Astrocyte of the spinal cord (primary cell): ENCODE data around the gene SENP8.
A peak's percentile ranks its signal among the peaks of the same experiment; 100 is the strongest.

ENCODE experiments used
- DNase-seq: peaks from one replicate; pipeline ENCODE4 v3.0.0; 2011; ENCODE audit warnings: low read depth, low spot score
- H3K4me3 ChIP-seq: 2 replicates; pipeline ENCODE4 v1.5.1; 2011; ENCODE audit warnings: low read depth, mild to moderate bottlenecking, low read length, moderate library complexity
- in situ Hi-C: cut with HindIII; loops from 2 replicates; pipeline ENCODE4 v1.10.0; 2017; ENCODE audit warnings: low sequenced_read_pairs
- TF ChIP-seq, protein P1 (sequence below): IDR thresholded peaks from 2 replicates; pipeline ENCODE4 v1.5.1; 2012; ENCODE audit warnings: low read depth, mild to moderate bottlenecking, low read length, inconsistent platforms

The SENP8 gene

DNA sequence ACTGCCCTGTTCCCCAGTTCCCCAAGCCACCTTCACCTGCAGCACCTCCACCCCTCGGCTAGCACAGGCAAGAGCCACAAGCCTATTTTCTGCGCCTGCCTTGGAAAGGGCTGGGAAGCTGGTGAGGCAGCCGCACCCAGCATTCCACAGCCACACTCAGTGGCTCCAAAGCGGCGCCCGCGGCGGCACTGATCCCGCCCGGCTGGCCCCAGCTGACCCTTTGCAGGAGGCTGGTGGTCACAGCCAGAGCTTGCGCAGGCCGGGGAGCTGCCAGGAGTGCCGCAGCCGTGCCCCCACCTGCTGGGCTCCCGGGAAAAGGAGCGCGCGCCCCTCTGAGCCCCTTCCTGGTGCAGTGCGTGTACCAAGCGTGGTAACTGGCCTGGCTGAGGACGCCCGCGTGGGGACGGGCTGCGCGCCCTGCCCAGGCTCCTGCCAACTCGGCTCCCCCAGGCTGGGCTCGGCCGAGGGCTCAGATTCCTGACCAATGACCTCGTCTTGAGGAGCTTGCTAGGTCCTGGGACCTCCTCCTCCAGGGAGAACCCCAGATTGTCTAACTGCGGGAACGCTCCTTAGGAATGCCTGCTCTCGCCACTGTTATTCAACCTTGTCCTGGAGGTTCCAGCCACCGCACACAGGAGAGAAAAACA, 66.1 kb downstream of the SENP8 start:
- TF ChIP-seq, protein P1, sequence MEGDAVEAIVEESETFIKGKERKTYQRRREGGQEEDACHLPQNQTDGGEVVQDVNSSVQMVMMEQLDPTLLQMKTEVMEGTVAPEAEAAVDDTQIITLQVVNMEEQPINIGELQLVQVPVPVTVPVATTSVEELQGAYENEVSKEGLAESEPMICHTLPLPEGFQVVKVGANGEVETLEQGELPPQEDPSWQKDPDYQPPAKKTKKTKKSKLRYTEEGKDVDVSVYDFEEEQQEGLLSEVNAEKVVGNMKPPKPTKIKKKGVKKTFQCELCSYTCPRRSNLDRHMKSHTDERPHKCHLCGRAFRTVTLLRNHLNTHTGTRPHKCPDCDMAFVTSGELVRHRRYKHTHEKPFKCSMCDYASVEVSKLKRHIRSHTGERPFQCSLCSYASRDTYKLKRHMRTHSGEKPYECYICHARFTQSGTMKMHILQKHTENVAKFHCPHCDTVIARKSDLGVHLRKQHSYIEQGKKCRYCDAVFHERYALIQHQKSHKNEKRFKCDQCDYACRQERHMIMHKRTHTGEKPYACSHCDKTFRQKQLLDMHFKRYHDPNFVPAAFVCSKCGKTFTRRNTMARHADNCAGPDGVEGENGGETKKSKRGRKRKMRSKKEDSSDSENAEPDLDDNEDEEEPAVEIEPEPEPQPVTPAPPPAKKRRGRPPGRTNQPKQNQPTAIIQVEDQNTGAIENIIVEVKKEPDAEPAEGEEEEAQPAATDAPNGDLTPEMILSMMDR: no peak
- peak overlapping the region; percentile 18 for H3K4me3 ChIP-seq
- DNase-seq: peak; percentile 35
- in situ Hi-C loops: no loop called here

DNA sequence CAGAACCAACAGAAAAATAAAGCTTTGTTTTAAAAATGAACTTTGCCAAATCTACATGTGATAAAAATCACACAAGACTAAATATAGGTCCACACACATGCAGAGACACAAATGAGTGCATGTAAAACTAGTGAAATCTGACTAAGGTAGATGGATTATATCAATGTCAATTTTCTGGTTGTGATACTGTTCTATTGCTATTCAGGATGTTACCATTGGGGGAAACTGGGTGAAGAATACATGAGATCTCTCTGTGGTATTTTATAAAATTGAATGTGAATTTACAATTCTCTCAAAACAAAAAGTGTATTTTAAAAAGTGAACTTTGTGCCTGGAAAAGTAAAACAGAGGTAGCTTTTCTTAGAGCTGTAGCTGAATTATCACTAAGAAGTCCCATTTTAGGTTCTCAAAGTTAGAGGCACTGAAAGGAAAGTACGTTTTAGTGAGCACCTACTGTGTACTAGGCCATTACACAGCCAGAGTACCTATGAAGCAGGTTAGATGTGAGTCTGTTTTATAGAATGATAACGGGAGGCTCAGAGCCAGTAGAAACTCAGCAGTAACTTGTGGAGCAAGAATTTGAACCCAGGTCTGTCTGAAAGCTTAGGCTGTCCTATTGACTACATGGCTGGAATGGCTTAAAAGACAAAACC, 71.2 kb downstream of the SENP8 start:
- TF ChIP-seq, protein P1: no peak
- in situ Hi-C loops: no loop called here
- no peak for DNase-seq
- H3K4me3 ChIP-seq: no peak overlapping the region

DNA sequence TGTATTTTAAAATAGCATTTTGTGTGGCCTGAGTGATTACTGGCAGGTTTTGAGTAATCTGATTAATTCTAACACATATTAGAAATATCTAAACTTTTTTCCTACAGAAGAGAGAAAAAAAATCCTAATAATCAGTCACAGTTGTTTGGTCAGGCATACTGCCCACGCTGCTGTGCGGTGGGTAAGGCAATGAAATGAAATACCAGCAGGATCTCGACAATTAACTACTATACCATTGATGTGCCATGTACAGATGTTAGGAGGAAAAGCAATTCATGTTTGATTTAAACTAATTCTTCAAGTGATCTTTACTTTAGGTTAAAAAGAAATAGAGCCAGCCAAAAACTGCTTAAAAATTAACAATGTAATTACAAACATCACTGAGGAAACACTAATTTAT, 74.2 kb downstream of the SENP8 start:
- DNase-seq: no peak
- in situ Hi-C loops: no loop called here
- TF ChIP-seq, protein P1: no peak
- no peak overlapping the region for H3K4me3 ChIP-seq
